Retinal pigment epithelial cell (primary cell): ENCODE results near the gene ARPC1A.
"Not testable (repeated sequence)": the region's sequence is repeated elsewhere in the genome, so short reads cannot be mapped to it uniquely, and the experiment has no call there.

Experiments used
- DNase-seq: peaks from one replicate; pipeline ENCODE4 v3.0.0-alpha.2; 2010; ENCODE audit warnings: low read depth
- H3K4me3 ChIP-seq: 2 replicates; pipeline ENCODE4 v1.5.1; 2011; ENCODE audit warnings: mild to moderate bottlenecking, low read length, control low read depth, moderate library complexity
- CTCF ChIP-seq: conservative IDR thresholded peaks from 2 replicates; pipeline ENCODE4 v1.5.1; 2011; ENCODE audit warnings: low read depth, low read length, control low read depth, inconsistent platforms

ARPC1A gene

GRCh38 chr7:99324559-99324958 is 1.1 kb upstream of the ARPC1A start:
- no peak for DNase-seq
- H3K4me3 ChIP-seq, result peak overlapping the region; percentile 99
- no peak for TF ChIP-seq CTCF

GRCh38 chr7:99325001-99325493 is 651 bp upstream of the ARPC1A start:
- DNase-seq, result no peak
- H3K4me3 ChIP-seq, result peak overlapping the region; percentile 99
- no peak for TF ChIP-seq CTCF

- TF ChIP-seq CTCF, result no peak
- DNase-seq, result no peak
- peak overlapping the region; percentile 99 for H3K4me3 ChIP-seq
These were observed 697 bp downstream of the ARPC1A start for GRCh38 chr7:99326408-99326782.

GRCh38 chr7:99330314-99330961 is 4.7 kb downstream of the ARPC1A start:
- H3K4me3 ChIP-seq, result not testable (repeated sequence)

GRCh38 chr7:99331002-99331401 is 5.3 kb downstream of the ARPC1A start:
- H3K4me3 ChIP-seq, result no peak overlapping the region
- no peak for DNase-seq
- TF ChIP-seq CTCF, result no peak

More at GRCh38 chr7:99330314-99330961, 4.7 kb downstream of the ARPC1A start:
- DNase-seq, result not testable (repeated sequence)

GRCh38 chr7:99339595-99339994 is 13.9 kb downstream of the ARPC1A start:
- no peak overlapping the region for H3K4me3 ChIP-seq
- DNase-seq, result no peak
- TF ChIP-seq CTCF, result no peak

- DNase-seq, result no peak
- H3K4me3 ChIP-seq, result no peak overlapping the region
- TF ChIP-seq CTCF, result no peak
These were observed 15.0 kb downstream of the ARPC1A start for GRCh38 chr7:99340659-99341058.
